Left ventricle myocardium inferior (tissue), 1 donor: ENCODE measurements around the gene ZIC5. TPM values are rescaled to one million over a fixed set of nuclear protein-coding genes. Genes with fewer than 3 reads are reported as not detected.

Experiments
- DNase-seq: peaks from one replicate; pipeline ENCODE4 v3.0.0-alpha.2; 2020
- H3K27ac ChIP-seq: fragments of 200-600 bp; replicated peaks from 2 replicates; pipeline ENCODE4 v1.8.0; 2021
- H3K27me3 ChIP-seq: fragments of 200-600 bp; 2 replicates; pipeline ENCODE4 v1.8.0; 2021; ENCODE audit warnings: low read depth
- H3K36me3 ChIP-seq: fragments of 200-600 bp; 2 replicates; pipeline ENCODE4 v1.8.0; 2021
- H3K4me1 ChIP-seq: fragments of 200-600 bp; 2 replicates; pipeline ENCODE4 v1.8.0; 2021
- H3K4me3 ChIP-seq: fragments of 200-600 bp; 2 replicates; pipeline ENCODE4 v1.8.0; 2021; ENCODE audit warnings: mild to moderate bottlenecking, moderate library complexity
- H3K9me3 ChIP-seq: fragments of 200-600 bp; replicated peaks from 2 replicates; pipeline ENCODE4 v1.8.0; 2021
- intact Hi-C: fragments of 100-400 bp; cut with micrococcal nuclease; formaldehyde crosslinking; loops from one replicate; pipeline ENCODE4 v1.11.0; 2022
- total RNA-seq: library from RNA; stranded (reverse); fragmentation: NEBNext Ultra II Directional; extraction: Animal tissue kit (Norgen Biotek cat#: 25700); gene quantifications from one replicate; pipeline ENCODE4 v1.2.1, GENCODE V29; 2021
- TF ChIP-seq, protein P1 (sequence below): fragments of 200-600 bp; IDR thresholded peaks from 2 replicates; pipeline ENCODE4 v1.8.0; 2021; ENCODE audit warnings: antibody characterized with exemption, mild to moderate bottlenecking, borderline replicate concordance
- donor health status: DM: no; HTN: yes; CAD: no; lungs with severe emphysema.

ZIC5 gene
- total RNA-seq, 1 donor from 2014 or later, result not detected

DNA sequence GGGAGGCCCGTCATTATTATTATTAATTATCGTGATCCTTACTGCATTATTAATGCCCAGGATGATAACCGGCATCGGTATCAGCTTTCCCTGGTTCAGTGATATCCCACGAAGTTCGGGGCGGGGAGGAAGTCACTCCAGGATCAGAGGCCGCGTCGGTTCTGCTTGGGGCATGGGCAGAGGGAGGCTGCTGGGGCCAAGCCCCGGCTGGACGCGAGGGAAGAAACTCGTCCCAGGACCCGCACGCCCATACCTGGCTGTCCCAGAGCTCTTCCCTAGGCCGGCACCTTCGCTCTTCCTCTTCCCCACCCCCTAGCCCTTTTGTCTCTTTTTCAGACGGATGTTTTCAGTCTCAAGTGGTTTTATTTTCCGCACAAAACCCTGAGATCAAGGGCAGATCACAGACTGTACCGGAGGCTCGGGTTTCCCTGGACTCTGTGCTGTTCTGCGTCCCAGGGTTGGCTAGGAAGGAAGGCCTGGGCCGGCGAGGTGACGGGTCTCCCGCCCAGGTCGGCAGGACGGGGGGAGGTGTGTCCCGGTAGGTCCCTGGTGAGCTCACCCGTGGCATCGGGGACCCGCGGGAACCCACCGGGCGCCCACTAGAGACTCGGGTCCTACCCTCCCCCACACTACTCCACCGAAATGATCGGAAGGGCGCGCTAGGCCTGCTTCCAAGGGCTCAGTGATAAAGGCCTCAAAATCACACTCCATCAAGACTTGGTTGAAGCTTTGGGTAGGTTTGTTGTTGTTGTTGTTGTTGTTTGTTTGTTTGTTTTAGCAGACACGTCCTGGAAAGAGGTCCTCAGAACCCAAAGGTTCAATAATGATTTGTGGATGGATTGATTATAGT, 17.9 kb upstream of the ZIC5 start:
- intact Hi-C loops, result no loop called here
- Histone ChIP-seq H3K4me3 (no peak overlapping the region), H3K9me3 (no peaks in the 10 kb centered on the region), H3K27ac (no peak overlapping the region), H3K4me1 (peaks cover 29% of the 10 kb centered on the region), H3K27me3 (peaks cover 100% of the 10 kb centered on the region), H3K36me3 (no peaks in the 10 kb centered on the region)
- DNase-seq, result no peak
- TF ChIP-seq, protein P1, sequence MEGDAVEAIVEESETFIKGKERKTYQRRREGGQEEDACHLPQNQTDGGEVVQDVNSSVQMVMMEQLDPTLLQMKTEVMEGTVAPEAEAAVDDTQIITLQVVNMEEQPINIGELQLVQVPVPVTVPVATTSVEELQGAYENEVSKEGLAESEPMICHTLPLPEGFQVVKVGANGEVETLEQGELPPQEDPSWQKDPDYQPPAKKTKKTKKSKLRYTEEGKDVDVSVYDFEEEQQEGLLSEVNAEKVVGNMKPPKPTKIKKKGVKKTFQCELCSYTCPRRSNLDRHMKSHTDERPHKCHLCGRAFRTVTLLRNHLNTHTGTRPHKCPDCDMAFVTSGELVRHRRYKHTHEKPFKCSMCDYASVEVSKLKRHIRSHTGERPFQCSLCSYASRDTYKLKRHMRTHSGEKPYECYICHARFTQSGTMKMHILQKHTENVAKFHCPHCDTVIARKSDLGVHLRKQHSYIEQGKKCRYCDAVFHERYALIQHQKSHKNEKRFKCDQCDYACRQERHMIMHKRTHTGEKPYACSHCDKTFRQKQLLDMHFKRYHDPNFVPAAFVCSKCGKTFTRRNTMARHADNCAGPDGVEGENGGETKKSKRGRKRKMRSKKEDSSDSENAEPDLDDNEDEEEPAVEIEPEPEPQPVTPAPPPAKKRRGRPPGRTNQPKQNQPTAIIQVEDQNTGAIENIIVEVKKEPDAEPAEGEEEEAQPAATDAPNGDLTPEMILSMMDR, result no peak

DNA sequence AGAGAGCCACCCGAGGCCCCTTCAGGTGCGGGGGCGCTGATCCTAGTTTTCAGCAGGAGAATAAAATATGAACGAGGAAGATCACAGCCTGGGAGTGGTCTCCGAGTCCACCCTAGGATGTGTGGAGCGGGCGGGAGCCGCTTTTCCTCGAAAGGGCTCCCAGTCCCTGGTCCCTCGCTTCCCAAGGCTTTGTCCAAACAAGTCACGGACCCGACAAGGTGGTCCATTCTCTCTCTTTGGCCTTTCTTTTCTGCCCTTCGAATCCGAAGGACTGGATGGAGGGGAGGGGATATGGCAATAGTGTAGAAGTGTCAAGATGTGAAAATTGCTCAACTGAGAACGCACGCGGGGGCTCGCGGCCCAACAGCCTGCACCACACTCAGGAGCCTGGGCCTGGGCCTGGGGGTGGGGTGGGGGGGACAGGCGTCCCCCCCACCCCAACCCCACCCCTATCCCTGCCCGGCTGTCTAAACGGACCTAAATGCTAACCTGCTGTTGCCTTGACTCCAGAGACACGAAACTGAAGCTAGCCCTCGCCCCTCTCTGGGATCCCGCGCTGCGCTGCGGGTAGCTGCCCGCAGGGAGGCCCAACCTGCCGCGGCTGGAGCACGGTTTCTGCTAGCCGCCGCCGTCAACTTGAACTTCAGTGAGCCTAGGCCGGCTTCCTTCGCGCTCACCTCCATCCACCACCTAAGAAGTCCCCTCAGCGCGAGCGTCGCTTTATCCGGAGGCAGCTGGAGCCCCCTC, 17.1 kb upstream of the ZIC5 start:
- H3K27me3 ChIP-seq, result peaks cover 100% of the 10 kb centered on the region
- H3K36me3 ChIP-seq, result no peaks in the 10 kb centered on the region
- no peak for DNase-seq
- no peak overlapping the region for H3K4me3 ChIP-seq
- no peak overlapping the region for H3K27ac ChIP-seq
- intact Hi-C loops, result no loop called here
- TF ChIP-seq, protein P1, result no peak
- H3K9me3 ChIP-seq, result no peaks in the 10 kb centered on the region
- H3K4me1 ChIP-seq, result peaks cover 29% of the 10 kb centered on the region

DNA sequence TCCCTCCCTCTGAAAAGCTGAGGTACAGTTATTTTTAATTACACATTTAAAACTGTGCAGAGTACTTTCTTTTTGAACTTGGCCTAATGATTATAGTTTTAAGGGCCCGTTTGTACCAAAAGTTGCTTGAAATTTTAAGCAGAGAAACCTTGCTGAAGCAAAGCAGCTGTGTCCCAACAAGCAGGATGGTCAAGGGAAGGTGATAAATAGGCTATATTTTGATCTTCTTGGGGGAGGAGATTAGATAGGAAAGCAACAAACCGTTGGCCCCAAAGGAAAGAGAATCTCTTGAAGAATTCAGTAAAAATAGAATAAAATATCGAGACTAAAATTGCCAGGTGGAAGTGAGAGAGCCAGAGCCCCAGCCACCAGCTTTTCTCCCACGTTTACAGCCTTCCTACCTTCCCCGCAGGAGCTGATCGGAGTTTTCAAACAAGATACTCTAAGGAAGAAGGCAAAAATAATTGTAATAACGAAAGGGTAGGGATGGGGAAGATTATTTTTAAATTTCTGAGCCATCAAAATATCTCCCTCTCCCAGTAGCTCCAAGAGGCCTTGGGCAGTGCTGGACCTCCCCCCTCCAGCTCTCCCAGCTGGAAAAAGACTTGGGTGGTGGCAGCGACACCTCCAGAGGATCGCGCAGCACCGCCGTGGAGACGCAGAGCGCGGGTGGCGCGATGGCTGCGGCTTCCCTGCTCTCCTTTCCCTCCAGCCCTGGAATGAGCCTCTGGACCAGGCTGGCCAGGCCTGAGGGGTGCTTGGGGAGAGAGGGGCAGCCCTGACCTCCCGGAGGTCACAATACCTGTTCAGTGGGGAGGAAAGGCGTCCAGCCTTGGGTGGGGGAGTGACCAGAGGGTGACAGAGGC, 15.8 kb upstream of the ZIC5 start:
- H3K27ac ChIP-seq, result no peak overlapping the region
- peaks cover 100% of the 10 kb centered on the region for H3K27me3 ChIP-seq
- intact Hi-C loops, result no loop called here
- H3K4me3 ChIP-seq, result no peak overlapping the region
- H3K9me3 ChIP-seq, result no peaks in the 10 kb centered on the region
- DNase-seq, result no peak
- no peaks in the 10 kb centered on the region for H3K36me3 ChIP-seq
- TF ChIP-seq, protein P1, result no peak
- peaks cover 31% of the 10 kb centered on the region for H3K4me1 ChIP-seq

DNA sequence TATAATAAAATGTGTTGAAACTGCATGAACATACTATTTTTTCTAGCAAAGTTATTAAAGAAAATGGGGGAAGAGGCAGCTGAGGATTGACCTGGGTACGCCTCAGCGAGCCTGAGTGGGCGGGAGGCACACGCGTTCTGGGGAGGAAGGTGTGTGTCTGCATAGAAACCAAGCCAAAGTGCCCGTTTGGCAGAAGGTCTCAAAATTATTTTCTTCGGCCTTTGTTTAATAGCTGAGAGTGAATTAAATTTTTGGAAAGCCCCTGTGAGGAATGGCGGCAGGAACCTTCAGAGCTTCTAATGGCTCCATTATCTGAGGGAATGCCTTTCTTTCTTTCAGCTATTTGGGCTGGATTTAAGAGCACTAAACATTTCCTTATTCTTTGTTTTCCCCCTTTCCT, 15.2 kb upstream of the ZIC5 start:
- H3K4me1 ChIP-seq, result peaks cover 36% of the 10 kb centered on the region
- peaks cover 100% of the 10 kb centered on the region for H3K27me3 ChIP-seq

More for the DNA sequence above, 15.2 kb upstream of the ZIC5 start:
- H3K27ac ChIP-seq, result no peak overlapping the region
- no peaks in the 10 kb centered on the region for H3K36me3 ChIP-seq
- H3K4me3 ChIP-seq, result no peak overlapping the region
- no peaks in the 10 kb centered on the region for H3K9me3 ChIP-seq
- DNase-seq, result no peak
- TF ChIP-seq, protein P1, result no peak
- intact Hi-C loops, result no loop called here
